Measurements from ENCODE around the gene SERPINC1.
"Not testable (repeated sequence)": the region's sequence is repeated elsewhere in the genome, so short reads cannot be mapped to it uniquely, and the experiment has no call there.

SERPINC1 gene

GRCh38 chr1:173934440-173934839 is 17.3 kb upstream of the SERPINC1 start:
- TF ChIP-seq, protein P1, sequence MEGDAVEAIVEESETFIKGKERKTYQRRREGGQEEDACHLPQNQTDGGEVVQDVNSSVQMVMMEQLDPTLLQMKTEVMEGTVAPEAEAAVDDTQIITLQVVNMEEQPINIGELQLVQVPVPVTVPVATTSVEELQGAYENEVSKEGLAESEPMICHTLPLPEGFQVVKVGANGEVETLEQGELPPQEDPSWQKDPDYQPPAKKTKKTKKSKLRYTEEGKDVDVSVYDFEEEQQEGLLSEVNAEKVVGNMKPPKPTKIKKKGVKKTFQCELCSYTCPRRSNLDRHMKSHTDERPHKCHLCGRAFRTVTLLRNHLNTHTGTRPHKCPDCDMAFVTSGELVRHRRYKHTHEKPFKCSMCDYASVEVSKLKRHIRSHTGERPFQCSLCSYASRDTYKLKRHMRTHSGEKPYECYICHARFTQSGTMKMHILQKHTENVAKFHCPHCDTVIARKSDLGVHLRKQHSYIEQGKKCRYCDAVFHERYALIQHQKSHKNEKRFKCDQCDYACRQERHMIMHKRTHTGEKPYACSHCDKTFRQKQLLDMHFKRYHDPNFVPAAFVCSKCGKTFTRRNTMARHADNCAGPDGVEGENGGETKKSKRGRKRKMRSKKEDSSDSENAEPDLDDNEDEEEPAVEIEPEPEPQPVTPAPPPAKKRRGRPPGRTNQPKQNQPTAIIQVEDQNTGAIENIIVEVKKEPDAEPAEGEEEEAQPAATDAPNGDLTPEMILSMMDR (conservative IDR thresholded peaks at IDR 0.05), result no peak
- no peak overlapping the region for H3K27ac ChIP-seq

DNA sequence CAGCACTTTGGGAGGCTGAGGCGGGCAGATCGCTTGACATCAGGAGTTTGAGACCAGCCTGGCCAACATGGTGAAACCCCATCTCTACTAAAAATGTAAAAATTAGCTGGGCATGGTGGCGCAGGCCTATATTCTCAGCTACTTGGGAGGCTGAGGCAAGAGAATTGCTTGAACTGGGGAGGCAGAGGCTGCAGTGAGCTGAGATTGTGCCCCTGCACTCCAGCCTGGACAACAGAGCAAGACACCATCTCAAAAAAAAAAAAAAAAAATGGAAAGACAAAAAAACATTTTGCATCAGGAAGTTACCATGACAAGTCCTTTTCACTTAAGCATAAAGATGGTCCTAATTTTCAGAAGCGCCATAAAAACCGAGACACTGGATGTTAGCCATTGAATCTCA is 13.4 kb upstream of the SERPINC1 start:
- not testable (repeated sequence) for H3K27ac ChIP-seq

GRCh38 chr1:173925306-173926242 is 8.4 kb upstream of the SERPINC1 start:
- peak overlapping the region; percentile 74 for H3K27ac ChIP-seq
- TF ChIP-seq, protein P1 (conservative IDR thresholded peaks at IDR 0.05), result no peak

DNA sequence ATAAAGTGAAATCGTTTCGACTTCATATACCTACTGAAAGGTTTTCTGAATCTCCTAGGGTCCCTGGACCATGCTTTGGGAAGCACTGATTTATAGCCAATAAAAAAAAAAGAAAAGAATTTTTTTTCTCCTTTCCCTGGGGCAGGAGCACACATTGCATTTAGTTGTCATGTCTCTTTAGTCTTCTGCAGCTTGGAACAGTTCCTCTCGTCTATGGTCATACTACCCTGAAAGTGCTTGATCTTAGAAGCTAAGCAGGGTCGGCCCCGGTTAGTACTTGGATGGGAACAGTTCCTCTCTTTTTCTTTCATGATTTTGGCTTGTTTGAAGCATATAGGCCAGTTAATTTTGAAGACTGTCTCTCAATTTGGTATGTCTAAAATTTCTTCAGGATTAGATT is 3.7 kb upstream of the SERPINC1 start:
- TF ChIP-seq, protein P1 (conservative IDR thresholded peaks at IDR 0.05), result no peak

DNA sequence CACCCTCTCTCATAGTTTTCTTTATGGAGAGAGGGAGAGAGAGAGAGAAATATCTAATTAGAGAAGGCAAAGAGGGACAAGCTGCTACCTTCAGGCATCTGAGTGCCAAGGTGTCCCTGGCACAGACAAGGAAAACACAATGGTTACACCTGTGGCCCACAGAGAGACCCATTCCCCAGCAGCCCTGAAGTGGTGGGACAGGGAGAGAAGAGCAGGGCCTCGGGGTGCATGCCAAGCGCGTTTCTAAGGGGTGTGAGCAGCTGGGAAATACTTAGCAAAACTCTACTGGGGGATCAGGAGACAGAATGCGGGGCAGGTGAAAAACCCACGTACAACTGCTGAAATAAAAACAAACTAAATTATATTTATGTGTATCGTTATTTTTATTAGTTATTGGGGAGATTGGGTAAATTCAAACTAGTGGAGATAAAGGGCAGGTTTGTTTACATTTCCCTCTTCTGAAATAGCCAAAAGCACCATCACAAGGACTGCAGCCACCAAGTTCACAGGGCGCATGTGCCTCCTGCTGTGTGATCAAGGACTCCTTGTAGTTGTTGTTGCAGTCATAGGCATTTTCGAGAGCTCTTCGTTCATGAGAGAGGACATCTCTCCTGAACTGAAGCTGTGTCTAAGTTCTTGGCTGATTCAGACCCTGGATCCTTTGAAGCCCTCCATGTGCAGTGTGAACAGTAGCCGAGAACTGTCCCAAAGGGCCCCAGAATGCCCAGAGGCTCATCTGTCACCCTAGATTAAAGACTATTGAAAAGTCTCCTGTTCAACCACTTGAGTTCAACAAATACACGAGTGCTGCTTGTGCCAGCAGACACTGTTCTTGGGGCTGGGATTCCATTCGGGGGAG is 737 bp upstream of the SERPINC1 start:
- TF ChIP-seq, protein P1 (conservative IDR thresholded peaks at IDR 0.05), result no peak
- H3K27ac ChIP-seq, result no peak overlapping the region

More for the DNA sequence above, 3.7 kb upstream of the SERPINC1 start:
- H3K27ac ChIP-seq, result no peak overlapping the region

- TF ChIP-seq, protein P1 (conservative IDR thresholded peaks at IDR 0.05), result no peak
- no peak overlapping the region for H3K27ac ChIP-seq
Measured at GRCh38 chr1:173916667-173917066, 460 bp downstream of the SERPINC1 start.

DNA sequence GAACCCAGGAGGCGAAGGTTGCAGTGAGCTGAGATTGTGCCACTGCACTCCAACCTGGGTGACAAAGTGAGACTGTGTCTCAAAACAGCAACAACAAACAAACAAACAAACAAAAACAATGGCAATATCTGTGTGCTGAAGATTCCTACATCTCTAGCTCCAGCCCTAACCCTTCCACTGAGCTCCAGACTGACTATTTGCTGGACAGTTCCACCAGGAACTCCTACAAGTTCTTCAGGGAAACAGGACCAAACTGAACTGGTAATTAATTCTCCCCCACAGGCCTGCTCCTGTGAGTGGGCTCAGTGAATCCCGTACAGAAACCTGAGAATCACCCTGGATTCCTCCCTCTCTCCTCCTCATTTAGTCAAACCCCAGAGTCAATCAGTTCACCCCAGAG is 1.5 kb downstream of the SERPINC1 start:
- no peak overlapping the region for H3K27ac ChIP-seq
- TF ChIP-seq, protein P1 (conservative IDR thresholded peaks at IDR 0.05), result no peak
